Right ventricle myocardium superior (tissue), 1 donor: ENCODE data around the gene PDZRN3. TPM values are rescaled to one million over a fixed set of nuclear protein-coding genes. Genes with fewer than 3 reads are reported as not detected.

Experiments used
- ATAC-seq: fragments of 200-7000 bp; cut with Tn5 transposase; one replicate; pipeline ENCODE4 v1.9.1; 2020; ENCODE audit warnings: mild to moderate bottlenecking; ENCODE audit not compliant: poor library complexity
- DNase-seq: peaks from one replicate; pipeline ENCODE4 v3.0.0-alpha.2; 2020
- intact Hi-C: fragments of 100-400 bp; cut with DNase I; formaldehyde crosslinking; loops from one replicate; pipeline ENCODE4 v1.11.2; 2022
- total RNA-seq: library from RNA; stranded (reverse); fragmentation: NEBNext Ultra II Directional; extraction: Animal tissue kit (Norgen Biotek cat#: 25700); gene quantifications from one replicate; pipeline ENCODE4 v1.2.1, GENCODE V29; 2021
- donor health status: DM: no; HTN: yes; CAD: no; lungs with severe emphysema.

Gene PDZRN3
- total RNA-seq, 1 donor from 2014 or later, result 130 TPM

DNA sequence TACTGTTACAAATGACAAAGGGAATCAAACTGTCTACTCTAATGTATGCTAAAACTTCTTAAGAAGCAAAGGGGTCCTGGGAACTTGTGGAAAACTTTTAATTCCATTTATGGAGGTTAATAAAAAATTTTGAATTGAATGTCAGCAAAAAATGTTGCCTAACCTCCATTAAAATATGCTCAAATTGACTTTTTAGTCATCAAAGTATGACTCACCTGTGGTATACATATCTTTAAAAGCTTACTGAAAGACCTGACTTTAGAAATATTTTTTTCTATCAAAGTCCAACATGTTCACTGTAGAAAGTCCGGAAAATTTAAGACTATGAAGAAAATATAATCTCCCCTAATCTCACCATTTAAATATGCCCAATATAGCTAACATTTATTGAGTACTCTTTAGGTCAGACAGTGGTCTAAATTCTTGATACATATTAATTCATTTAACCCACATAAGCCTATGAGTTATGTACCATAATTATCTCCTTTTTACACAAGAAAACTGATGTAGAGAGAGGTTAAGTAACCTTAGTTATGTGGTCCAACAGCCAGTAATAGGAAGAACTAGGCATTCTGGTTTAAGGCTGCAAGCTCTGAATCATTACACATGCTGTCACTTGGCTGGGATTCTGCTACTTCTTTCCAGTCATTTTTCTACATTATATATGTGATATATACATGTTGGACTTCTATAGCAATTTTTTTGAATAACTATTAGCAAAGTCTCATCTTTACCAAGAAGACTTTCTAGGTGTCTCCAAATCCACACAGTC is 83.6 kb downstream of the PDZRN3 start:
- ATAC-seq, result no peak
- intact Hi-C loops, result no loop called here

GRCh38 chr3:73538486-73538885 is 86.3 kb downstream of the PDZRN3 start:
- intact Hi-C loops, result no loop called here

More for the DNA sequence above, 83.6 kb downstream of the PDZRN3 start:
- DNase-seq, result no peak

DNA sequence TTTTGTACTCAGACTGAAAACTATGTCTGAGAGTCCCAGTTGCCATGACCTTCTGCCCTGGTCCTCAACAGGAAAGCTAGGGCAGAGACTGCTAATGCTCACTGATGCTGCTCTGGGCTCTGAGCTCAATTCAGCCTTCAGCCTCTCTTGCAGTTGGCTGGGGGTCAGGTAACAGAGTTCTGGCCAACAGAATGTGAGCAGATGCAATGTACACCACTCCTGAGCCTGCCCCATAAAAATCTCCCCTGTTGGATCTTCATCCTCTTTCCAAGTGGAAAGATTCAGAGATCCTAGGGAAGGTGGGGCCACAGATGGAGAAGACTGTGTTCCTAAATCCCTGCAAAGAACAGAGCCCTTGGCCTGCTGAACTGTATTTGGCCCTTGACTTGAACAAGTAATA is 87.8 kb downstream of the PDZRN3 start:
- peak; percentile 58 for ATAC-seq
- intact Hi-C loops, result no loop called here
- no peak for DNase-seq

More at GRCh38 chr3:73538486-73538885, 86.3 kb downstream of the PDZRN3 start:
- ATAC-seq, result no peak
- DNase-seq, result no peak

- ATAC-seq (no peak), DNase-seq (no peak)
- intact Hi-C loops, result no loop called here
These were observed 88.3 kb downstream of the PDZRN3 start for GRCh38 chr3:73536336-73536895.

- ATAC-seq (no peak), DNase-seq (no peak)
- intact Hi-C loops, result no loop called here
These were observed 88.8 kb downstream of the PDZRN3 start for GRCh38 chr3:73535931-73536330.

DNA sequence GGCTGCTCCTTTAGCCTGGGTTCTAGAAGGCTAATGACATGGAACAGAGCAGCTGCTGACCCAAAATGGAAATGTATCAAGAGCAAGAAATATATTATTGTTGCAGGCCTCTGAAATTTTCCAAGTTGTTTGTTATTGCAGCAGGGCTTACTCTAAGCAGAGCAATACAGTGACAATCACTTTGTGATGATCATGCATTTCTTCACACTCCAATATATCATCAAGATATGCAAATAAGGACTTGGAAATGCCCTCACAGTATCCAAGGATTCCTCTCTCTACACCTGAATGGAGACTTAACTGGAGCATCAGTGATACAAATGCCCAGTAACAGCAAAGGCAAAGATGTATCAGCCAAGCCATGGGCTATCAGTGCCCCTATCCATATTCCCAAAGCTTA is 89.6 kb downstream of the PDZRN3 start:
- DNase-seq (no peak), ATAC-seq (no peak)
- intact Hi-C loops, result no loop called here

DNA sequence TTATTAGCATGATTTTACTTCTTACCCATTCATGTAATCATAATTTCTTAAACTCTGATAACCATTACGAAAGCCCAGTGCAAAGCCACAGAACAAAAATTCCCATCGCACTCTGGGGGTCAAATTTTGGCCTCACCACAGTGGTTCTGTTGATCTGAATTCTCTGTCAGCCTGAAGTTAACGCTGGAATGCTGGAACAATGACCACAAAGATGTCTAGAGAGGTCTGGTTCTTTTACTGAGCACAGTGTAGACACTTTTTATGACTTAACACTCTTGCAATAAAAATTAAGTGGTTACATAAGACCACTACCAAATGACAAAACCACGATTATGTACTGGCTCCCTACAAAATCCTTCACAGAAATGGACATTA is 94.7 kb downstream of the PDZRN3 start:
- intact Hi-C loops, result no loop called here
- peak; percentile 34 for ATAC-seq

GRCh38 chr3:73529308-73530021 is 95.3 kb downstream of the PDZRN3 start:
- peak; percentile 60 for ATAC-seq
- intact Hi-C loops, result no loop called here
- DNase-seq, result no peak

More for the DNA sequence above, 94.7 kb downstream of the PDZRN3 start:
- no peak for DNase-seq

- ATAC-seq (no peak), DNase-seq (no peak)
- intact Hi-C loops, result no loop called here
These were observed 99.2 kb downstream of the PDZRN3 start for GRCh38 chr3:73525591-73525990.

DNA sequence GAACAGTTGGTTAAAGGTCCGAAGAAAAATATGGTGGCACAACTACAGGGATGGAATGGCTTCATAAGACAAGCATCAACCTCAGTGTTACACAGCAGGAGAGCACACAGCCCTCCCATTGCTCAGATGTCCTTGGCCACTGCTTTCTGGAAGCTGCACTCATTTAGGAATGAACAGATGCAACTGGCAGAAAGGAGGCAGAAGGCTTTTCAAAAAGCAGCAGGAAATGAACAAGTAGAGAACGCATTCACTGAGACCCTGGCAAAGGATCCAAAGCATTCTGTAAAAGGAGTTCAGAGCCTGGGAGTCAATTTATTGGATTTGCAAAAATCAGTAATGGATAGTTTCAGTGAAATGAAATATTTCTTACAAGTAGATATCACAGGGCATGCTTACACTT is 101.1 kb downstream of the PDZRN3 start:
- intact Hi-C loops, result loop anchor here (5.0 kb wide), 1 partner anchor 99 kb away; the partner anchor contains the start of gene PDZRN3
- ATAC-seq, result no peak
- no peak for DNase-seq

GRCh38 chr3:73521734-73522336 is 102.9 kb downstream of the PDZRN3 start:
- no peak for DNase-seq
- intact Hi-C loops, result loop anchor here (5.0 kb wide), 1 partner anchor 100 kb away; the partner anchor contains the start of gene PDZRN3
- no peak for ATAC-seq

DNA sequence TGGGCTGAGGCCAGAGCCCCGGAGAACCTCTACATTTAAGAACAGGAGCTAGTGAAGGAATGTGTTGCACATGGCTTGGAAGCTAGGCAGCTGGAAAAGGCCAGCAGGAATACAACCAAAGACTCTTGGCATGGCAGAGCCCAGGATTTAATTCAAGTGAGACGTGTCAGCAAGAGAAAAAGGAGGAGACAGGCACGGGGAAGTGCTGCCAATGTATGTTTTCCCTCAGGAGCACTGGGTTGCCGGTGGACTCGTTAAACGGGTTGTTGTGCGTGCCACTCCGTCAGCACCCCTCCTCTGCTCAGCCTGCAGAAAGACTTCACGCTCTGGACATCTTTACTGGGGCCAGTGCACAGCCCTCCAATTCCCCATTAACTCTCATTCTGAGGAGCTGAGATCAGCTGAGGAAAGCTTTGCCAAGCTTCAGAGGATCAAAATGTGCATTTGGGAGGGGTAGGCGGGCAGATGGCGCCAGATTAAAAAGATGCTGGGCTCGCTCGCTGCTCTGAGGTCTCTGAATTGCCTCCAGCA is 103.7 kb downstream of the PDZRN3 start:
- DNase-seq (peak; percentile 62), ATAC-seq (peak; percentile 76)
- intact Hi-C loops, result loop anchor here (5.0 kb wide), 1 partner anchor 101 kb away; the partner anchor contains the start of gene PDZRN3

- peak; percentile 50 for ATAC-seq
- intact Hi-C loops, result no loop called here
- peak; percentile 49 for DNase-seq
These were observed 108.1 kb downstream of the PDZRN3 start for GRCh38 chr3:73516631-73517030.

DNA sequence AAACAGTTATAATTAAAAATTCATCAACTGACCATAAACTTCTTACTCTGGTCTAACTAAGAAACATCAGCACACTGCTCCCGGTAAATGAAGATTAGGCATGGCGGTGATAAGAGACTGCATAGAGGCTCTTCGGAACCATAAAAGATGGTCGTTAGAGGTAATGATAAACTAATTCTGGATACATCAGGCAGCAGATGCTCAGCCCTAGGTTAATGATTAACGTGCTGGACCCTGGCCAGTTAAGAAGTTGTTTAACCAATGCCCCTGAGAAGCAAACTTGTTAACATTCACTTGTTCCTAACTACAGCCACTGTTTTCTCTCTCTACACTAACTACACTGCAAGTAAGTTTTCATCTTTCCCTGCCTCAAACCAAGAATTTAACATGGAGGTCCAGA is 111.5 kb downstream of the PDZRN3 start:
- no peak for DNase-seq
- intact Hi-C loops, result no loop called here
- no peak for ATAC-seq

- ATAC-seq, result no peak
- DNase-seq, result no peak
- intact Hi-C loops, result no loop called here
These were observed 112.9 kb downstream of the PDZRN3 start for GRCh38 chr3:73511571-73512525.

DNA sequence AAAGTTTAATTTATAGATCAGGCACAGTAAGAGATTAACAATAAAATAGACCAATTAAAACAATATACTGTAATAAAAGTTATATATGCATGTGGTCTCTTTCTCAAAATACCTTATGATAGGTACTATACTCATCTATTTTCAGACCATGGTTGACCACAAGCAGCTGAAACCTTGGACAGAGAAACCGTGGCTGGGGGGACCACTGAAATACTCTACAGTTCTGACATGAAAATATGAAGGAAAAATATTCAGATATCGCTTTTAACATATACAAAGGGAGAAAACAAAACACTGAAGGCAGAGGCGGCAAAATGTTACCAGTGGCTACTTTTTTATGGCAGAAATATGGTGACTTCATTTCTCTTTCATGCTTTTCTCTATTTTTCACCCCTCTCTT is 114.0 kb downstream of the PDZRN3 start:
- DNase-seq (no peak), ATAC-seq (no peak)
- intact Hi-C loops, result no loop called here

DNA sequence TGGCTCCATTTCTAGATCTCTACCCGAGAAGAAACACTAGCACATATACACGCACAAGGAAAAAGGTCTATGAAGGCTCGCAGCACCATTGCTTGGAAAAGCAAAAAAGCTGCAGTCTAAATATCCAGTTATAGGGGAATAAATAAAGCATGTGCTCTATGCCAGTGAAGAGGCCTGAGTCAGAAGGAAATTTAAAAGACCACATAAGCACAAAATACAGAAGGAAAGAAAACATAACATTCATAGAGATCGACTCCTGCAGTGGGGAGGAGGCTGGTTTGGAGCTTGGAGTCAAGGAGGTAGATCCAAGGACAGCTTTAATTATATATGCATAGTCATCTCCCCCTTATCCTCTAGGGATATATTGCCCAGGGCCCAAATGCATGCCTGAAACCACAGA is 114.4 kb downstream of the PDZRN3 start:
- ATAC-seq, result no peak
- intact Hi-C loops, result no loop called here
- DNase-seq, result no peak

GRCh38 chr3:73509816-73510215 is 114.9 kb downstream of the PDZRN3 start:
- no peak for ATAC-seq
- DNase-seq, result no peak
- intact Hi-C loops, result loop anchor here (5.0 kb wide), 1 partner anchor 337 kb away; no protein-coding TSS in a partner anchor
